ENCODE results near the gene LRP4. TPM values are rescaled to one million over a fixed set of nuclear protein-coding genes. Genes with fewer than 3 reads are reported as not detected.
"Not testable (repeated sequence)": the region's sequence is repeated elsewhere in the genome, so short reads cannot be mapped to it uniquely, and the experiment has no call there.

Gene LRP4
- 10 to 100 TPM in 1 of 2 donors, 1 to 10 TPM in 1; 9.1 to 10.1 TPM for total RNA-seq
- long read RNA-seq, donor 1, partial matches to known transcripts, result 2 of 2 reads
- long read RNA-seq, donor 1, other reads (novel, unspliced or antisense), result 0 of 2 reads
- long read RNA-seq, donor 2, partial matches to known transcripts, result 0 of 2 reads
- long read RNA-seq, donor 2, other reads (novel, unspliced or antisense), result 2 of 2 reads

DNA sequence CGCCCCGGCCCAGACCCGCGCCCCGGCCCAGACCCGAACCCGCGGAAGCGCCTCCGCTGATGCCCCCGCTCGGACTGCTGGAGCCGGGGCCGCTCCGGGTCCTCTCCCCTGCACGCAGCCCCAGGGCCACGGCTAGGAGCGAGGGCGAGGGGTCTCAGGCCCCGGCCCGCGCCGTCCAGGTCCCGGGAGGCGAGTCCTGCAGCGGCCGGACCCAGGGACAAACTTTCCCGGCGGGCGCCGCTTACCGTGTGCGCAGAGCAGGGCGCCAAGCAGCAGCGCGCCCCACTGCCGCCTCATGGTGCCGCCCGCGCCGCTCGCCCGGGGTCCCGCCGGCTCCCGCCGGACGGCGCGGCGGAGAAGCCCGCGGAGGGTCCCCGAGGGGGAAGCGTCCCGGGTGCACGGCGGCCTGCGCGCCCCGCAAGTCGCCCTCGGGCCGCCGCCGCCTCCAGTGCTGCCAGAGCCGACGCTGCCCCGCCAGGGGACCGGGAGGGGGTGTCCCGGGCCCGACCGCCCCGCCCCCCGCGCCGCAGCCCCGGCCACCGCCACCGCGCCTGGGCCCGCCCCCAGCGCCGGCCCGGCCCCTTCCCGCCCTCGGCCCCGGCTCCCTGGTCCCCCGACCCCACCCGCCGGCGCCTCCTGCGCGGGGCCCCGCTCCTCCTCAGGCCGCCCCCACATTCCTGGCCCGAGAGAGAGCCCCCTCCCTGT, at the start of gene LRP4:
Gene LRP4 (minus strand): TSS at position 468 of the 705 bp plus-strand sequence. CDS start 171 bp downstream, at position 297.
- no peak for DNase-seq (ENCODE audit: low spot score)
- intact Hi-C loops (cut with DNase I), result no loop called here

GRCh38 chr11:46967962-46968361, 49.6 kb upstream of the LRP4 start:
- intact Hi-C loops (cut with DNase I), result no loop called here
- no peak for DNase-seq (ENCODE audit: low spot score)

- intact Hi-C loops (cut with DNase I), result no loop called here
- DNase-seq (ENCODE audit: low spot score), result no peak
These were observed 48.4 kb upstream of the LRP4 start for GRCh38 chr11:46966773-46967172.

GRCh38 chr11:46963844-46964243, 45.5 kb upstream of the LRP4 start:
- no peak for DNase-seq (ENCODE audit: low spot score)
- intact Hi-C loops (cut with DNase I), result no loop called here

DNA sequence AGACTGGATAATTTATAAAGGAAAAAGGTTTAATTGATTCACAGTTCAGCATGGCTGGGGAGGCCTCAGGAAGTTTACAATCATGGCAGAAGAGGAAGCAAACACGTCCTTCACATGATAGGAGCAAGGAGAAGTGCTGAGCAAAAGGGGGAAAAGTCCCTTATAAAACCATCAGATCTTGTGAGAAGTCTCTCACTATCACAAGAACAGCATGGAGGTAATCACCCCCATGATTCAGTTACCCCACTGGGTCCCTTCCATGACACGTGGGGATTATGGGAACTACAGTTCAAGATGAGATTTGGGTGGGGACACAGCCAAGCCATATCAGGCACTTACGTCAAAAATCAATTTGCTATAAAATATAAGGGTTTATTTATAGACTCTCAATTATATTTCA, 43.5 kb upstream of the LRP4 start:
- intact Hi-C loops (cut with DNase I); DNase-seq (ENCODE audit: low spot score): not testable (repeated sequence)

DNA sequence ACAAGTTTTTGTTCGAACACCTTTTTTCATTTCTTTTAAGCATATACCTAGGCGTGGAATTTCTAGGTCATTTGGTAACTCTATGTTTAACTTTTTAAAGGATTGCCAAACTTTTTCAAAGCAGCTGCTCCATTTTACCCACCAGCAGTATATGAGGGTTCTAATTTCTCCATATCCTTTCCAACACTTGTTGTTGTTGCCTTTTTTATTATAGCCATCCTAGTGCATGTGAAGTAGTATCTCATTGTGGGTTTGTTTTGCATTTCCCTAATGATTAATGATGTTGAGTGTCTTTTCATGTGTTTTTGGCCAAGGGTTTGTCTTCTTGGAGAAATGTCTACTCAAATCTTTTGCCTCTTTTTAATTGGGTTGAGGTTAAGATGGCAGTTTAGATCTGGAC, 42.7 kb upstream of the LRP4 start:
- intact Hi-C loops (cut with DNase I), result no loop called here
- DNase-seq (ENCODE audit: low spot score), result no peak

DNA sequence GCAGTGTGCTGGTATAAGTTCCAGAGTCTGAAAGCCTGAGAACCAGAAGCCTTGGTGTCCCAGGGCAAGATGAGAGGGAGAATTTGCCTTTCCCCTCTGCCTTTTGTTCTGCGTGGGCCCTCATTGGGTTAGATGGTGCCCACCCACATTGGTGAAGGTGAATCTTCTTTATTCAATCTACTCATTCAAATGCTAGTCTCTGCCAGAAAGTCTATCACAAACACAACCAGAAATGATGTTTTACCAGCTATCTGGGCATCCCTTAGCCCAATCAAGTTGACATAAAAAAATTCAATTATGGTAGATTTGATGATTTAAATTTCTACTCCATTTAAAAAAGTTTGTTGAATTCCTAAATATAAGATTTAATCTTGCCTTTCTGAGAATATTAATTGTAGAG, 40.4 kb upstream of the LRP4 start:
- intact Hi-C loops (cut with DNase I), result no loop called here
- DNase-seq (ENCODE audit: low spot score), result no peak

DNA sequence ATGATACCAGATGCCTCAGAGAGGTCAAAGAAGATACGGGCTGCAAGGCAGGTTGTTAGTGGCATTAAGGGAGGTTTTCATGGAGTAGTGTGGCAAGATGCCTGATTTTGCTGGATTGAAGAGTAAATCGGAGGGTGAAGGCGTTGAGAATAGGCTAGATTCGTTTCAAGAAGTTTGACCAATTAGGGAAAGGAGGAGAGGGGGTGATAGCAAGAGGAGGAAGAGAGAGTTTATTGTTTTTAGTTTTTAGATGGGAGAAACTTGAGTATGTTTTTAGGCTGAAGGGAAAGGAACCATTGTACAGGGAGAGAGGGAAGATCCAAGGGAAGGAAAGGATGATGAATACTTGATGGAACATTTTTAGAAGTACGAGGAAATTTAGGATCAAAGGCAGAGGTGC, 34.7 kb upstream of the LRP4 start:
- intact Hi-C loops (cut with DNase I), result no loop called here
- no peak for DNase-seq (ENCODE audit: low spot score)

- intact Hi-C loops (cut with DNase I), result no loop called here
- no peak for DNase-seq (ENCODE audit: low spot score)
These were observed 34.2 kb upstream of the LRP4 start for GRCh38 chr11:46952553-46952952.

- intact Hi-C loops (cut with DNase I), result no loop called here
- no peak for DNase-seq (ENCODE audit: low spot score)
These were observed 33.5 kb upstream of the LRP4 start for GRCh38 chr11:46951864-46952263.

GRCh38 chr11:46949297-46949696, 30.9 kb upstream of the LRP4 start:
- intact Hi-C loops (cut with DNase I), result no loop called here
- no peak for DNase-seq (ENCODE audit: low spot score)

DNA sequence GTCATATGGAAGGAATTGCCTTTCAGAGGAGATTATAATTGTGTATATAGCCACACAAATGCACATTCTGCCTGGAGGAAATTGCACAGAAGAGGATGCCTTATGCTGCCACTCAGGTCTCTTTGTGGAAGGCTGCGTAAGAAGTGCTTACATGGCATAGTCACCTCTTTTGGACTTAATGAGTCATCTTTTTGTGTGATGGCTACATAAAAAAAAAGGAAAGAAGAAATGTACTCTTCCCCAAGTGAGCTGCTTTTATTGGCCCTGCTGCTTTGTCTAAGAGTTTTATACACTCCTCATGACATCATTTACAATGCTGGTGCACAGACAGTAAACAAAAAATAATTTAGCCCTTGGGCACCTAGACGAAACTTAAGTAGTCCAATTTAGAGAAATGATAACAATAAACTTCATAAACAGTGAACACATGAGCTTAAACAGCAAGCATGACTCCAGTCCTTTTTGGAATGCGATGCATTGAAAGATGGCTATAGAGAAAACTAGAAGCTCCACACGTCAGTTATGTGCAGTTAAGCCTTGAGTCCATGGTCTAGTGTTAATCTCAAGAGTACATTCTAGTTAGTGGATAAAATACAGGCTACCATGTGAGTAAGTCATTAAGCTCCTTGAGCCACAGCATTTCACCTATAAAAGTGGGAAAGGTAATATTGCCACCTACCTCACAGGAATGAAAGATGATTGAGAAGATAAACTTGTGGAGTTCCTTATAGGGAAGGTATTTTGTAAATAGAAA, 30.2 kb upstream of the LRP4 start:
- intact Hi-C loops (cut with DNase I), result no loop called here
- no peak for DNase-seq (ENCODE audit: low spot score)

DNA sequence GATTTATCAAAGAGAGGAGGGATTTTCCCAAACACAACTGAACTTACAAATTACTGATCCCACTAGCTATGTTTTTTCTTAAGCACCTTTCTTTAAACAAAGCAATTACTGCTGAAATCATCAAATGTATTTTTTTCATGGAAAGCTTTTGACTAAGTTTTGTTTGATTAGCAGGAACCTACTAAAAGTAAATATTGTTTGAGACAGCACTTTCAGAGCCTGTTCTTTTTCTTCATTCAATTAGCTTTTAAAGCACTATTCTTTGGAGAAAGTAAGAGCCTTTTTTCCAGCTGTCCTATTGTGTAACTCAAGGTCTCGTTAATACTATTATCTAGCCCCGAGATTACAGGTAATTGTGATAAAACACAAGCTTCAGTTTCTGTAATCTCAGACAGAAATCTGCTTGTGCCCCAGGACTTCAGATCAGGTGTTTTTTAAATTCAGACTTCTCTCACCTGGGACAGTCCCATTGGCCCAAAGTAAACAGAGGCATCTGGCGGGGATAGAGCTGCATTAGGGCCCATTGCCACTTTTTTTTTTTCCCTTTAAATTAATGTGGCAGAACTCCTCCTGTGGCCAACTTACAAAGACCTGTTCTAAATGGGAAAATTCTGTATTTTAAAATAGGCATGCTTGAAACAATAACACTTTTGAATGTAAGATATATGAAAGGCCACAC, 29.2 kb upstream of the LRP4 start:
- intact Hi-C loops (cut with DNase I), result no loop called here
- DNase-seq (ENCODE audit: low spot score), result no peak

DNA sequence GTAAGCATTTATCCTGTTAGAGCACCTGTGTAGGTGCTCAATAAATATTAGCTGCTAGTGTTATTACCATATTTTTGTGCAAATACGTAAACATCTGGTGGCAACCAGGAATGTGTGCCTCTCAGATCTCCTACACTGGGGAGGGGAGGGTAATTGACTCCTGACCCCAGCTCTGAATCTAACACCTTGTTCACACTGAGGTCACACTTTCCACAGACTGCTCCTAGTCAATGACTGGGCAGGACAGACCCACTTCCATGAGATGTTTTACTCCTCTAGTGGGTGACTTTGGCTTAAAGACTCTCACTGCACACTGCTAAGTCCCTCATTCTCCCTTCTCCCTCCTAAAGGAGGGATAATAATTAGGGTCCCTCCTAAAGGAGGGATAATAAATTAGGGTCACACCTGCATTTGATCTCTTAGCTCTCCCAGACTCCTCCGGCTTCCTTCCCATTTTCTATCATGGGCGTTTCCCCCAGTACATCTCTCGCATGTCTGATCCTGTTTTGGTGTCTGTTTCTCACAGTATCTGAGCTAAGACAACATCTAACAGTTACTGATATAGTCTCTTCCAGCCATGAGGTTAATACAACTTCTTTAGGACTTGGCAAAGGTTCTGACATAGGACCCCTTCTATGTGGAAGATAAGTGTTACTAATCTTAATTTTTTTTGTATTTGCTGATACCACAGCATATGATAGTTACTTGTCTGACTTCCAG, 26.2 kb upstream of the LRP4 start:
- no peak for DNase-seq (ENCODE audit: low spot score)
- intact Hi-C loops (cut with DNase I), result no loop called here

GRCh38 chr11:46942172-46942571, 23.8 kb upstream of the LRP4 start:
- intact Hi-C loops (cut with DNase I), result no loop called here
- no peak for DNase-seq (ENCODE audit: low spot score)

DNA sequence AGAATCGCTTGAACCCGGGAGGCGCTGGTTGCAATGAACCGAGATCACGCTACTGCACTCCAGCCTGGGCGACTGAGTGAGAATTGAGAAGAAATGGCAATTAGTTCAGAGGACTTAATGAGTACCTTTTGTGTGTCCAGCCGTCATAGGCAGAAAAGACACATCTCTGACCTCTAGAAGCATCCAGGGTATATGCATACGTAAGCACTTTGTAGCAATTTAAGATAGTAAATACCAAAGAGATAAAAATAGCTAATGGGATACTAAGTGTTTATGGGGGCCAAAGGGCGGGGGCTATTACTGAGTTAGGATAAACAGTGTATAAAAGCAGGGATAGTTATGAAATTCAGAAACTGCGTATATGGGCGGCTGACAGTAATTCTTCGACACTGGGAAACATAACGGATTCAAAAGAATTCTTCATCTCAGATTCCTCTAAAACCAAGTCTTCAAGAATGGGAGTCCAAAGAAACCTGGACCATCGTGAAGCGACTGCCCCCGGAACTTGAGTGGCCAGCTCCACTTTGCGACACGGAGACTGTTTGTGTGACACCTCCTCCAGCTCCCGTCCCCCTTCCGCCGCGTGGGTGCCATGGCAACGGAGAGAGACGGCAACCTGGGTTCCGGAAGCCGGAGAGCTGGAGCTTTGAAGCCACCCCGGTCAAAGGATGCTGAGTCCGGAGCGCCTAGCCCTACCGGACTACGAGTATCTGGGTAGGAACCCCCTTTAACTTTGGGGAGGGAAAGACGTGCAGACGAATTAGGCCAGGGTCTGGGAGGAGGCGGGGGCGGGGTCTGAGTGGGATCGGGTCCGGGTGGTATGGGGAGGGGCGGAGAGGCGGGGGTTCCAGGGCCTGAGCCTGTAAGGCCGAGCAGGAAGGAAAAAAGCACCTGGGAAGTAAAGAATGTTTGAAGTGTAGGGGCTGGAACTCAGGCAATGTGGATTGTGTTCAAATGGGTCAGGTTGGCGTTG, 18.1 kb upstream of the LRP4 start, which contains the start of gene CSTPP1:
Gene CSTPP1 (plus strand): TSS at position 624 of the 973 bp plus-strand sequence. CDS start 45 bp downstream, at position 669.
- DNase-seq (ENCODE audit: low spot score), result peak; percentile 98
- intact Hi-C loops (cut with DNase I), result no loop called here

- DNase-seq (ENCODE audit: low spot score), result no peak
- intact Hi-C loops (cut with DNase I), result no loop called here
These were observed 11.7 kb upstream of the LRP4 start for GRCh38 chr11:46930089-46930488.

GRCh38 chr11:46928701-46929100, 10.4 kb upstream of the LRP4 start:
- DNase-seq (ENCODE audit: low spot score); intact Hi-C loops (cut with DNase I): not testable (repeated sequence)

Data from posterior vena cava (tissue), 2 donors.